COLO668 (cell line): Measurements from ENCODE around the gene AHNAK2.
A peak's percentile ranks its signal among the peaks of the same experiment; 100 is the strongest.

Source experiments
- DNase-seq: peaks from one replicate; lab custom pipeline; 2025; ENCODE audit not compliant: unreplicated experiment; lab: John Stamatoyannopoulos, UW

The AHNAK2 gene

DNA sequence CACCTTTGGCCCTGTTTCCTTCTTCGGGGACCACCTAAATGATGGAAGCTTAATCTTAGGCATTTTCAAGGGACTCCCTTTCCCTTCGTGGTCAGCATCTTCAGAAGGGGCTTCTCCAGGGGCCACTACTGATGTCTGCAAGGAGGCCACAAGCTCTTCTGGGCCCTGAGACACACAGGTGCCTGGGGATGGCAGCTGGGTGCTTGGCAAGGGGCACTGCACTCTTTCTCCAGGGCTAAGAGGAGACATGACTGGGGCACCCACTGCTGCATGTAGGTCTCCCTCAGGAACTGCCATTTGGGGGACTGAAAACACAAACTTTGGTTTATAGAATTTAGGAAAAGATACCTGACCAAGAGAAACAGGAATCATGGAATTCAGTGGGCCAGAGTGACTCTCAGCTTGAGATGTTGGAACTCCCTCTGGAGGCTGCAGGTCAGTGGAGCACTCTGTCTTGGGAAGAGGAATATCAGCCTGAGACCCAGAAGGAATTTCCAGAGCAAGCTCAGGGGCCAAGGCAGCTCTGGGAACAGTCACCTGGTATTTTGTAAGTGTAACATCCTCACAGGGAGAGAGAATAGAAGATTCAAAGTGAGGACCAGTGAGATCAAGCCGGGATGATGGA is 37.5 kb downstream of the AHNAK2 start:
- DNase-seq: no peak

DNA sequence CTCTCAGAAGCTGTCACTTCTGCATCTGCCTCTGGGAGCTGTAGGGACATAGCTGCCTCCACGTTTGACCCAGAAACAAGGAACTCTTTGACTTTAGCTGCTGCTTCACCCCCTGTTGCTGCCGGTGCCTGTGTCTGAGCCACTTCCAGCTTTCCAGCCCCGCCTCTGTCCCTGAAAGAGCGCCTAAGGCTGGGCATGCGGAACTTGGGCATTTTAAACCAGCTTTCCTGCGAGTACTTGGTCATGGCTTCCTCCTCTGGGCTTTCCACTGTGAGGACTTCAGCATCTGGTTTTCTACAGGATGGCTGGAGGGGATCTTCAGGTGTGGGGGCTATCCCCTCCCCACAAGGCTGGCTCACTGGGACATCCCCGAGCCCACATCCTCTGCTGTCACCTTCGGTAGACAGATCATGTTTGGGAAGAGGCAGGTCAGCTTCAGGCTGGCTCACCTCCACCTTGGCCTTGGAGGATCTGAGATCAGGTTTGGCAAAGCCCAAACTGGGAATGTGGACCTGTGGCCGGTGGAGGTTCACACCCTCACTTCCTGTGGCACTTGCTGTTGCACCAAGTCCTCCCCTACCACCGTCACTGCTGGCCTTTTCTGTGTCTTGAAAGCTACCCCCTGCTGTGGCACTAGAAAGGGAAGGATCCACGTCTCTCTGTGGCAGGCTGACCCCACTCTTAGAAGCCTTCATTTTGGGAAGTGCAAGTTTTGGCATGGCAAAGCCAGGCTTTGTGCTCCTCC is 38.3 kb downstream of the AHNAK2 start:
- no peak for DNase-seq

DNA sequence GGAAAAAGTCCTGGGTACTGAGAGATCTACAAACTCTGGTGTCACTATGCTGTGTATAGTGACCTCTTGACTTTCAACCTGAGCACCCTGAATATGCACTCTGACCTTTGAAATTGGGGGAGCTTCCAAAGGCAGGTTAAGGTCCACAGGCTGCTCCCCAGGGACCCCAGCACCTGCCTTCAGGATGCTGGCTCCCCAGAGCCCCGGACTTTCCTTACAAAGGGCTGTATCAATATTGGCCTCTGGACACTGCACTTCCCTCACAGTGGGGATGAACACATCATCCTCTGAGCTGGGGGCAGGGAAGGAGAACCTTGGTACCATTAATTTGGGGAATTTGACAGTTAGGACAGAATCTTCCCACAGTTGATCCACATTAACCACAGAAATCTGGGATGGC is 39.2 kb downstream of the AHNAK2 start:
- no peak for DNase-seq

DNA sequence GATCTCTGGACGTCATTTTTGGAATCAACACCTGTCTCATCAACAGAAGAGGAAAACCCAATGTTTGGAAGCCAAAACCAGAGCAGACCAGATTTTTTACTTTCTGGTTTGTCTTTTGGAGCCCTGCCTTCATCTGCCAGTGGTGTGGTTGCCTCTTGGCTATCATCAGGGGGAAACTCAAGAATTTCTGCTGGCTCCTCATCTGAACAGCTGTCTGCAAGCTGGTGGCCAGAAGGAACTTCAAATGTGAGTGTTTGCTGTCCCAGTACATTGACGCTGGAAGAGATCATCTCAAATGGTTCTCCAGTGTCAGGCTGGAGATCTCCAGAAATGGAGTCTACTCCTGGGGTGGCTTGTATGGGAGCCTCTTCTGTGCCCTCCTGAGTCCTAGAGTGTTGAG is 39.7 kb downstream of the AHNAK2 start:
- no peak for DNase-seq

DNA sequence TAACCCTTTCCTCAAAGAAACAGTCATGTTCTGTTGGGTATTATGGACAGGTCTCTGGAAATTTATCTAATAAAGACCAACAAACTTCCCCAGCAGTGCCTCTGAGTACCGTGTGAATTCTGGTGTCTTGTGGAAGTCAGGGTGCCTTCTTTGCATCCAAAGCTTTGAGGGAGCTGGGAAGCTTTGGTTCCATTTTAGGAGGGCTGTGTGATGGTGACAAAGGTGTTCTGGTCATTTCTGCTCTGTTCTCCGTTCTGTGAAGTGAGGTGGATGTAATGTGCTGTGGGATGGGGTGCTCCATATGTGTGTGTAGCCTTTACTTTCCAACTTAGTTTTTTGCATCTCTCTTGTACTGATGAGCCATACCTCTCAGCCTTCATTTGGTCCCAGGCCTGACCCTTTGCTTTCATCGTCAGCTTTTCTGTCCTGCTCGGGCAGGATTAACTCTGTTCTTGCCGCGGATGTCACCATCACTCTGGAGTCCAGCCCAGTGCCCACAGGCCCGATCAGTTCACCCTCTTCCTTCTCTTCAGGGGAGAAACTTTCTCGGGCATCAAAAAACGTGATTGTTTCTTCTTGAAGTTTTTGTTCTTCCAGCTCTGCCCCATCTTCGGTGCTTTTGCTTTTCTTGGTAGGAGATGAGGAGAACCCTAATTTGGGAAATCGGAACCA is 40.3 kb downstream of the AHNAK2 start:
- no peak for DNase-seq

DNA sequence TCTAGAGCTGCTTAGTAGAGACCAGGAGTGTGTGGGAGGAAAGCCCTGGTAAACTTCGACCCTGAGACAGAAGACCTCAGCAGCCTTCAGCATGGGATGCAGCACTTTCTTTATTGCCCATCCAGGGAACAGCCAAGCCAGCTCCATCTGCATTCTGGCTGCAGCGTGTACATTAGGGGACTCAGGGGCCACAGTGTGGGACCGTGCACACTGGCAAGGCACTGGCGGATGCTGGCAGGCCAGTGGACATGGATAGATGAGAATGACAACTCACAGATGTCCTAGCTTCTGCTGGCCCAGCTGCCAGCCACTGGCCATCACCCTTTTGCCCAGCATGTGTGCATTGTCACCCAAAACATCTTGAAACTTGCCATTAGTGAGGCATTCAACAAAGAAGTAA is 41.0 kb downstream of the AHNAK2 start:
- no peak for DNase-seq

DNA sequence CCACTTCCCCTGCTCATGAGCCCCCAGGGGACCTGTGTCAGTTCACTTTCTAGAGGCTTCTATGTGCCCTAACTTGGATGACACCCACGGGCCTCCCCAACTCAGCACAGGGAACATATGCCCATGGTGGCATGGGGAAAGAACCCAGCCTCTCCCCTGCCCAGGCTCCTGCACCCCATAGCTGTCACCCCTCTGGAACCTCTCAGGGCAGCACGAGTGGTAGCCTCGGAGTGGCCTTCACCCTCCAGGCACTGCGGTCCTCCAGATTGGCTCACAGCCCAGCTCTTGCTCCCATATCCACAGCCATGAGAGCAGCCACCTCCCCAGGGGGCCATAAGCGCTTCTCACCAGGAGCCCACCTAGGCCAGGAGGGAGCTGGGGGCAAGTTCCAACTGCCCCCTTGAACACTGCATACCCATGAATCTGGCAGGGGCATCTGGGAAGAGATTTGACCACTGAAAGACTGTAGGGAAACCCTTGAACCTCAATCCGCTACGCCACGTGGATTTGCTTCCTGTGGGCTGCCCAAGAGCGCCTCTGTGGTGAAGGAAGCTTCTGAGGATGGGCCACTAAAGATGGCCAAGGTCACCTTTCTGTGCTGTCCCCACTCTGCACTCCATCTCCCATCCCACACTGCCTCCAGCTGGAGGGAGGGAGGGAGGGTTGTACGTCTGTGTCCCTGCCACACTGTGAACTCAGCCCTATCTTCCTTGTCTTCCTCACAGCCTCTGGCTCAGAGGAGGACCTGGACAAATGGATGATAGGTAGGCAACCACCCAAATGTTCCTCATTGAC is 41.6 kb downstream of the AHNAK2 start:
- DNase-seq: no peak

DNA sequence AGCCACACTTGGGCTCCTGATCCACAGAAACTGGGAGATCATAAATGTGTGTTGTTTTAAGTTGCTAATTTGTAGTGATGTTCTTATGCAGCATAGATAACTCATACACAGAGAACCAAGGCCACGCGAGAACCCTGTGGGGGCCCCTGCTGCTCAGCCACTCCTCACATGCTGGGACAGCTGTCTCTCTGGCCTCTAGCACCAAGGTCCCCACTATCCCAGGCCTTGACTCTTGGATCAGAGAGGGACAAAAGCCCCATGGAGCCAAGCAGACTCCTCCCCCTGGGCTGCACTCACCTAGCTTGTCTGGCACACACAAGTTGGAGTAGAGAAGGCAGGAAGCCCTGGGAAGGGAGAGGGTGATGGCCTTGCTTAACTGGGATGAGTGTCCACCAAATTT is 42.2 kb downstream of the AHNAK2 start:
- DNase-seq: no peak

DNA sequence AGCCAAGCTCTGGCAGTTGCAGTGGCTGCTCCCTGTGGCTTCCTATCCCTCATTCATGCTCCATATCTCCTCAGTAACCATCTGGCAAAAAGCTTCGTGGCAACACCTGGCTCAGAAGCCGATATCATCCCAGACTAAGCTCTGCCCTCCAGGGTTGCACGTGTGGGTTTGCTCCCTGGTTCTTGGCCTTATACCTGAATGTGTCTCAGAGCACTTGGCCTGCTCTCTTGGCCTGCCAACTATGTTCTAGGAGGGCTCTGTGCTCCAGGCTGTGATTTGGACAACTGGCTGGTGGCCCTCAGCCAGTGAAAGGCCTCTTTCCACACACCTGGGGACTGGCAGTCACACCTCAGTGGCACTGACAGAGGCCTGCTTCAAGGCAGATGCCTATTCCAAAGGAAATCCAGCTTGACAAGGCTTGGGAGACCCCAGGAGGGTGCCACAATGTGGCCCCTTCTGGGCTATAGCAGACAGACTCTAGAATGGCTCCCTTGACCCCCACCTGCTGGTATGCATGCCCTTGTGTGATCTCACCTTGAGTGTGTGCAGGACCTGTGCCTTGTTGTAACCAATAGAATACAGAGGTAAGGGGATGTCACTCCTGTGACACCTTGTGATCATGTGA is 43.0 kb downstream of the AHNAK2 start:
- DNase-seq: no peak

DNA sequence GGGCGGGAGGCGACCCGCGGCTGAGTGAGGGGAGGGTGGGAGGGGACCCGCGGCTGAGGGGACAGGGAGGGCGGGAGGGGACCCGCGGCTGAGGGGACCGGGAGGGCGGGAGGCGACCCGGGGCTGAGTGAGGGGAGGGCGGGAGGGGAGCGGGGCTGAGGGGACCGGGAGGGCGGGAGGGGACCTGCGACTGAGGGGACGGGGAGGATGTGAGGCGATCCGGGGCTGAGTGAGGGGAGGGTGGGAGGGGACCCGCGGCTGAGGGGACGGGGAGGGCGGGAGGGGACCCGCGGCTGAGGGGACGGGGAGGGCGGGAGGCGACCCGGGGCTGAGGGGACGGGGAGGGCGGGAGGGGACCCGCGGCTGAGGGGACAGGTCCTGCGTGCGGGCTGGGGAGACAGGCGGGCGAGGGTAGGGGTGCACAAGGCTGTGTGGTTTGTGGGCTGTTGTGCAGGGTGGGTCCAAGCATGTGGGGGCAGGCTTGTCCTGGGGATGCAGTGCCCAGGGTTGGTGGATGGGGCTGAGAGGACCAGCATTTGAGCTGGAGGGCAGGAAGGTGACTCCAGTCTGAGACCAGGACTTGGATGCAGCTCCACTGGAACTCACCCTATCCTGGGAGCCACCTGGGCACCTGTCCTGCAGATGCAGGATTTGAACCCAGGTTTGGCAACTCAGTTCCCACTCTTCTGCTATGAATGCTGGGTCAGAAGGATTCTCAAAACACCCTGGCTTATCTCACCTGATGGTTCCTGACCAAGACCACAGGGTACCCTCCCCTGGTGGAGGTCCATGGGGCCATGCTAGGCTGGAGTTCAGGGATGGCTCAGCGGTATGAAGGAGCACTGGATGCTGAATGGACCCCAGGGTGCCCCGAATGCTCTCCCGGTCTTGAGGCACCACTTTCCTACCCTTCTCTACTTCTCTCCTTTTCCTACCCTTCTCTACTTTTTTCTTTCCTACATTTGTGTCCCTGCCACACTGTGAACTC is 44.1 kb downstream of the AHNAK2 start:
- DNase-seq: no peak

DNA sequence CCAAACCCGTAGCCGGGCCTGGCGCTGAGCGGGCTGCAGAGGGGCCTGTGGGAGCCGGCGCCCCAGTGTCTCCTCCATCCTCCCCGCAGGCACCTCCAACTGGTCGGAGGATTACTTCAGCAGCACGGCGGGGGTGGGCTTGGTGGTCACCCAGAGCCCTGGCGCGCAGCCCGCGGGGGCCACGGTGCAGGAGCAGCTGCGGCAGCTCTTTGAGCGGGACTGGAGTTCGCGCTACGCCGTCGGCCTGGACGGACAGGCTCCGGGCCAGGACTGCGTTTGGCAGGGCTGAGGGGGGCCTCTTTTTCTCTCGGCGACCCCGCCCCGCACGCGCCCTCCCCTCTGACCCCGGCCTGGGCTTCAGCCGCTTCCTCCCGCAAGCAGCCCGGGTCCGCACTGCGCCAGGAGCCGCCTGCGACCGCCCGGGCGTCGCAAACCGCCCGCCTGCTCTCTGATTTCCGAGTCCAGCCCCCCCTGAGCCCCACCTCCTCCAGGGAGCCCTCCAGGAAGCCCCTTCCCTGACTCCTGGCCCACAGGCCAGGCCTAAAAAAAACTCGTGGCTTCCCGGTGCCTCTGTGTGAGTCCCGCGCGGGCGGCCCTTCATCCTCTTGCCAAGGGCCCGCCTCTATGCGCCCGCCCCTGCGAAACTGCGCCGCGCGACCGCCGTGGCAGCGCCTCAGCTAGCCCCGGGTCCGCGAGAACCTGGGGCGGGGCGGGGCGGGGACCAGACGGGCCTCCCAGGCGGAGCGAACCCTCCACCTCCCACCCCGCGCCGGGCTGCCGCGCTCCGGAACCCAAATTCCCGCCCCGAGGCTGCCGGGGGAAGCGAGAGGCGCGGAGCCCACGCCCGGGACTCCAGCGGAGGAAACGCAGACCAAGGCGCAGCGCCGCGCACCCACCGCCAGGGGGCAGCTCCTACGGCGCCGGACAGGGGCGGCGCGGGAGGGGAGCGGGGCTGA is 45.2 kb downstream of the AHNAK2 start:
- DNase-seq: peak; percentile 77

DNA sequence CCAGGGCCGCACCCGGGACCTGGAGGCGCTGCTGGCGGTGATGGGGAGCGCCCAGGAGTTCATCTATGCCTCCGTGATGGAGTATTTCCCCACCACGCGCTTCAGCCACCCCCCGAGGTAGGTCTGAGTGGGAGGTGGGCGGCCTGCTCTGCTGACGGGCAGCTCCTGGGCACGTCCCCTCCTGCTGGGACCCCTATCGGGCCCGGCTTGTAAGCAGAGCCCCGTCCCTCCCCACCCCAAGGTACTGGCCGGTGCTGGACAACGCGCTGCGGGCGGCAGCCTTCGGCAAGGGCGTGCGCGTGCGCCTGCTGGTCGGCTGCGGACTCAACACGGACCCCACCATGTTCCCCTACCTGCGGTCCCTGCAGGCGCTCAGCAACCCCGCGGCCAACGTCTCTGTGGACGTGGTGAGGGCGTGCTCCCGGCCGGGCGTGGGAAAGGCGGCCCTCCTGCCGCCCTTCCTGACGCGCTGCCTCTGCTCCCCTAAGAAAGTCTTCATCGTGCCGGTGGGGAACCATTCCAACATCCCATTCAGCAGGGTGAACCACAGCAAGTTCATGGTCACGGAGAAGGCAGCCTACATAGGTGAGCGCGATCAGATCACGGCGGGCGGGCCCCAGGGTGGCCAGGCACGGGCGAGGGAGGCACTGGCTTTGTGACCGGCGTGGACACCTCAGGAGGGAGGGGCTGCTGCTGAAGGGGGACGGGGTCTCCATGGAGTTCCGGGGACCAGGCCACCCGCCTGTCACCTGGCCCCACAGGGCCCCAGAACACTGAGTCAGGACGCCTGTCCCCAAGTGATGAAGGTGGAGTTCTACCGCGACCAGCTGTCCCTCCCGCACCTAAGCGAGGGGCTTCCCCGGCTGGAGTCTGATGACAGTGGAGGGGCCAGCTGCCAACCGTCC is 46.2 kb downstream of the AHNAK2 start:
- no peak for DNase-seq

DNA sequence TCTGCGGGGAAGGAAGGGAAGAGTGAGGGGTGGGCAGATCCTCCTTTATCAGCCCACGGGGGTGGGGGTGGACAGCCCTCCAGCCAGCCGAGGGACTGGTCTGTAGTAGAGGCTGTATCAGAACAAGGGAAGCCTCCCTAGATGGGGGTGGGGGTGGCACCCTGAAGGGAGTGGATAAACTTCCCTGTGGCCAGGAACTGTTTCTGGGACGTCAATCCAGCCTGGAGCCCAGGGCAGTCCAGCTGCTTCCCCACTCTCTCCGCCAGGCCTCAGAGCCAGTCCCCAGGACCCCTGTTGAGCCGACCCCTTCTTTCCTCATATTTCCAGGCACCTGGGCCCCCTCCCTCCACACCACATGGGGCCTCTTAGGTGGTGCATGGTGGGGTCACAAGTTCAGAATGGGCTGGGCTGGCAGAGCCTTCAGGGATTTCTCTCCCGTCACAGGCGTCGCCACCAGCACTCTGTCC is 46.8 kb downstream of the AHNAK2 start:
- DNase-seq: no peak

DNA sequence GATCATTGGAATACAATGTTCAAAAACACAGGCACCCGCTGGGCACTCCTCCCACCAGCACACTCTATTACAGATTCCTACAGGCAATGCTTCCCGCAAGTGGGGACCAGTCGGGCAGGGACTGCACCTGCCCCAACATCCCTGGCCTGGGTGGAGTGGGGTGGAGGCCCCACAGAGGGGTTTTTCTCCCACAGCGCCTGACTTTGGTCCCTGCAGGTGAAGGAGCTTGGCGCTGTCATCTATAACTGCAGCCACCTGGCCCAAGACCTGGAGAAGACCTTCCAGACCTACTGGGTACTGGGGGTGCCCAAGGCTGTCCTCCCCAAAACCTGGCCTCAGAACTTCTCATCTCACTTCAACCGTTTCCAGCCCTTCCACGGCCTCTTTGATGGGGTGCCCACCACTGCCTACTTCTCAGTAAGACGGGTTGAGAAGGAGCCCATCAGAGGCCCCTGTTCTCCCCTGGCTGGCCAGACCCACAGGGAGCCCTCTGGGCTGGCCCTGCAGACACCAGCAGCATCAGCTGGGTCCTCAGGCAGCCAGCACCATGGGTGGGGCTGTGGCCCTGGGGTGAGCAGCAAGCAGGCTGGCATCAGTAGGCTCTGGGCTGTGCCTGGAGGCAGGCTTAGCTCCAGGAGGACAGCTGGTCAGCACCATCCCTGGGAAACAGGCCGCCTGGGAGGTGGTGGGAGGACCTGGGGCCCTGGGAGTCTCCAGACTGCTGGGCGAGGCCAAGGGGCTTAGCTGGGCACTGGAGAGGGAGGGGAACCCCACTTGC is 47.5 kb downstream of the AHNAK2 start:
- no peak for DNase-seq

DNA sequence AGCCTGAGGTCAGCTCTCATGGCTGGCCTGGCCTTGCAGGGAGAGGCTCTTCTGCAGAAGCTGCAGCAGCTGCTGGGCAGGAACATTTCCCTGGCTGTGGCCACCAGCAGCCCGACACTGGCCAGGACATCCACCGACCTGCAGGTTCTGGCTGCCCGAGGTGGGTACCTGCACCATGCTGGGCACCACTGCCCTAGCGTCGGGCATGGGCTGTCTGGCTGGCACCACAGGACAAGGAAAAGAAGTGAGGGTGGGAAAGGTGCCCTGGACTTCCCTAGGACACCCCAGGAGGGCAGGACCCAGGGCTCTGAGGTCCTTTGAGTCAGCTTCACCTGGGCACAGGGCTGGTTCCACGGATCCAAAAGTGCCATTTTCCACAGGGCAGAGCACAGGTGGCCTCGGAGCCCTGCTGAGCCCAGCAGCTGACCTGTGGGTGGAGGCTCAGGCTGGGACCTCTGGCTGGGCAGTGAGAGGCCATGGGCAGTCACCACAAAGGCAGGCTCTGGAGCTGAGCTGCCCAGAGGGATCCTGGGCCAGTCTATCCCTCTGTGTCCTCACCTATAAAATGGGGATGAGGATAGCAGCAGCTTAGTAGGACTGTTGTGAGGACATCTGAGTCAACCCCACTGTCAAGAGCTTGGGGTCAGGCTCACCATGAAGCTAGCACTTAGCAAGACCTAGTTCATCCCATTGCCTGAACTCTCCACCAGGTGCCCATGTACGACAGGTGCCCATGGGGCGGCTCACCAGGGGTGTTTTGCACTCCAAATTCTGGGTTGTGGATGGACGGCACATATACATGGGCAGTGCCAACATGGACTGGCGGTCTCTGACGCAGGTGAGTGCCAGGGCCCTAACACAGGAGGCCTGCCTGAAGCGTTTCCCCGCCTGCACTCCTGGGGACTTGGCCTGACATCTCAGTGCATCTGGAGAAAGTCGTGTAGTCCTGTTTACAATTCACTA is 48.6 kb downstream of the AHNAK2 start:
- no peak for DNase-seq
